WTC11 (cell line): Measurements from ENCODE around the gene ACACA. TPM values are rescaled to one million over a fixed set of nuclear protein-coding genes. Genes with fewer than 3 reads are reported as not detected.
A peak's percentile ranks its signal among the peaks of the same experiment; 100 is the strongest.
"Not testable (repeated sequence)": the region's sequence is repeated elsewhere in the genome, so short reads cannot be mapped to it uniquely, and the experiment has no call there.

ENCODE experiments used
- ATAC-seq: fragments of 200-7000 bp; cut with Tn5 transposase; 2 replicates; pipeline ENCODE4 v1.10.0; 2021; ENCODE audit warnings: mild to moderate bottlenecking, moderate library complexity
- CTCF ChIA-PET: fragments of 300-600 bp; sonication (Branson Sonifier 250); formaldehyde crosslinking; loops from one replicate; lab custom pipeline; 2021; ENCODE audit warnings: antibody characterized with exemption; lab: Charles Lee
- POLR2A ChIA-PET: fragments of 350-600 bp; sonication (Branson Sonifier 250); formaldehyde crosslinking; loops from one replicate; lab custom pipeline; 2021; ENCODE audit warnings: antibody characterized with exemption; lab: Charles Lee
- DNase-seq: peaks from one replicate; pipeline ENCODE4 v3.0.0; 2021; ENCODE audit warnings: low spot score
- H3K27ac Mint-ChIP-seq: 2 replicates; pipeline ENCODE4 v1.8.0; 2021; ENCODE audit warnings: mixed read lengths
- H3K27me3 Mint-ChIP-seq: 2 replicates; pipeline ENCODE4 v1.8.0; 2021; ENCODE audit warnings: low read depth, mild to moderate bottlenecking, moderate library complexity, mixed read lengths
- H3K36me3 Mint-ChIP-seq: 2 replicates; pipeline ENCODE4 v1.8.0; 2021; ENCODE audit warnings: mixed read lengths
- H3K4me1 Mint-ChIP-seq: 2 replicates; pipeline ENCODE4 v1.8.0; 2022; ENCODE audit warnings: mixed read lengths
- H3K4me3 Mint-ChIP-seq: 2 replicates; pipeline ENCODE4 v1.8.0; 2021; ENCODE audit warnings: mild to moderate bottlenecking, moderate library complexity, mixed read lengths
- H3K9me3 Mint-ChIP-seq: 2 replicates; pipeline ENCODE4 v1.8.0; 2021; ENCODE audit warnings: mixed read lengths
- ELF4 ChIP-seq: sonication (generic); formaldehyde crosslinking; IDR thresholded peaks from 2 replicates; pipeline ENCODE4 v1.8.1; 2022; ENCODE audit warnings: low read depth, mild to moderate bottlenecking, moderate library complexity, missing genetic modification reagents
- EMX1 ChIP-seq: fragments of 250-450 bp; sonication (Bioruptor Pico); IDR thresholded peaks from 2 replicates; pipeline ENCODE4 v1.8.0; 2021; ENCODE audit warnings: mild to moderate bottlenecking
- GABPB1 ChIP-seq: sonication (generic); formaldehyde crosslinking; IDR thresholded peaks from 2 replicates; pipeline ENCODE4 v1.8.1; 2023; ENCODE audit warnings: mild to moderate bottlenecking, missing genetic modification reagents
- IRF2 ChIP-seq: sonication (generic); formaldehyde crosslinking; IDR thresholded peaks from 2 replicates; pipeline ENCODE4 v1.8.0; 2022; ENCODE audit warnings: low read depth, missing genetic modification reagents, borderline replicate concordance
- JAZF1 ChIP-seq: fragments of 250-450 bp; sonication (Bioruptor Pico); IDR thresholded peaks from 2 replicates; pipeline ENCODE4 v1.9.0; 2021; ENCODE audit warnings: moderate library complexity, mild to moderate bottlenecking, inconsistent platforms
- MXD4 ChIP-seq: fragments of 250-450 bp; sonication (Bioruptor Pico); IDR thresholded peaks from 2 replicates; pipeline ENCODE4 v1.8.0; 2021; ENCODE audit warnings: mild to moderate bottlenecking, moderate library complexity, borderline replicate concordance
- MYBL2 ChIP-seq: sonication (generic); formaldehyde crosslinking; IDR thresholded peaks from 2 replicates; pipeline ENCODE4 v1.8.1; 2023; ENCODE audit warnings: mild to moderate bottlenecking, moderate library complexity, missing genetic modification reagents
- NR3C1 ChIP-seq: sonication (generic); formaldehyde crosslinking; conservative IDR thresholded peaks from 2 replicates; pipeline ENCODE4 v1.8.1; 2023; ENCODE audit warnings: low read depth, mild to moderate bottlenecking, missing genetic modification reagents
- RELA ChIP-seq: sonication (generic); formaldehyde crosslinking; IDR thresholded peaks from 2 replicates; pipeline ENCODE4 v1.8.1; 2022; ENCODE audit warnings: missing genetic modification reagents, mild to moderate bottlenecking, borderline replicate concordance
- SMAD3 ChIP-seq: sonication (generic); formaldehyde crosslinking; IDR thresholded peaks from 2 replicates; pipeline ENCODE4 v1.8.0; 2022; ENCODE audit warnings: missing genetic modification reagents, mild to moderate bottlenecking, borderline replicate concordance
- SOX15 ChIP-seq: fragments of 250-450 bp; sonication (Bioruptor Pico); IDR thresholded peaks from 2 replicates; pipeline ENCODE4 v1.9.0; 2021; ENCODE audit warnings: mild to moderate bottlenecking
- ZBTB21 ChIP-seq: sonication (generic); formaldehyde crosslinking; IDR thresholded peaks from 2 replicates; pipeline ENCODE4 v1.8.1; 2023; ENCODE audit warnings: mild to moderate bottlenecking, missing genetic modification reagents, borderline replicate concordance
- ZNF121 ChIP-seq: sonication (generic); formaldehyde crosslinking; IDR thresholded peaks from 2 replicates; pipeline ENCODE4 v1.8.0; 2023; ENCODE audit warnings: missing genetic modification reagents
- ZNF219 ChIP-seq: sonication (generic); formaldehyde crosslinking; IDR thresholded peaks from 2 replicates; pipeline ENCODE4 v1.8.0; 2023; ENCODE audit warnings: missing genetic modification reagents, mild to moderate bottlenecking, borderline replicate concordance
- ZNF263 ChIP-seq: sonication (generic); formaldehyde crosslinking; IDR thresholded peaks from 2 replicates; pipeline ENCODE4 v1.8.1; 2022; ENCODE audit warnings: low read depth, mild to moderate bottlenecking, moderate library complexity, missing genetic modification reagents
- ZNF281 ChIP-seq: sonication (generic); formaldehyde crosslinking; IDR thresholded peaks from 2 replicates; pipeline ENCODE4 v1.8.0; 2023; ENCODE audit warnings: mild to moderate bottlenecking, missing genetic modification reagents
- ZNF317 ChIP-seq: sonication (generic); formaldehyde crosslinking; IDR thresholded peaks from 2 replicates; pipeline ENCODE4 v1.8.1; 2023; ENCODE audit warnings: low read depth, mild to moderate bottlenecking, moderate library complexity, missing genetic modification reagents, borderline replicate concordance
- total RNA-seq: library from RNA; stranded (reverse); gene quantifications from 3 replicates; pipeline ENCODE4 v1.2.3, GENCODE V29; 2021
- TF ChIP-seq, protein P1 (sequence below): sonication (generic); formaldehyde crosslinking; IDR thresholded peaks from 2 replicates; pipeline ENCODE4 v1.8.1; 2023; ENCODE audit warnings: mild to moderate bottlenecking, moderate library complexity, missing genetic modification reagents
- TF ChIP-seq, protein P2 (sequence below): sonication (generic); formaldehyde crosslinking; conservative IDR thresholded peaks from 2 replicates; pipeline ENCODE4 v1.8.1; 2022; ENCODE audit warnings: mild to moderate bottlenecking, missing genetic modification reagents
- TF ChIP-seq, protein P3 (sequence below): sonication (generic); formaldehyde crosslinking; IDR thresholded peaks from 2 replicates; pipeline ENCODE4 v1.8.1; 2023; ENCODE audit warnings: mild to moderate bottlenecking, missing genetic modification reagents, moderate library complexity
- TF ChIP-seq, protein P4 (sequence below): sonication (generic); formaldehyde crosslinking; IDR thresholded peaks from 2 replicates; pipeline ENCODE4 v1.8.1; 2022; ENCODE audit warnings: mild to moderate bottlenecking, moderate library complexity, missing genetic modification reagents

The ACACA gene
- total RNA-seq, 1 experiment from 2014 or later: 167 TPM

GRCh38 chr17:37079735-37080134 is 326.9 kb downstream of the ACACA start:
- ChIA-PET CTCF (no interaction called here), POLR2A (no interaction called here)
- no peak for ATAC-seq
- peaks cover 30% of the 10 kb centered on the region for H3K4me1 Mint-ChIP-seq
- peaks cover 15% of the 10 kb centered on the region for H3K9me3 Mint-ChIP-seq
- no peaks in the 10 kb centered on the region for H3K27me3 Mint-ChIP-seq
- H3K36me3 Mint-ChIP-seq: peaks cover 19% of the 10 kb centered on the region
- H3K4me3 Mint-ChIP-seq: no peak overlapping the region
- TF ChIP-seq GABPB1: peak; percentile 66
- TF ChIP-seq, protein P1, sequence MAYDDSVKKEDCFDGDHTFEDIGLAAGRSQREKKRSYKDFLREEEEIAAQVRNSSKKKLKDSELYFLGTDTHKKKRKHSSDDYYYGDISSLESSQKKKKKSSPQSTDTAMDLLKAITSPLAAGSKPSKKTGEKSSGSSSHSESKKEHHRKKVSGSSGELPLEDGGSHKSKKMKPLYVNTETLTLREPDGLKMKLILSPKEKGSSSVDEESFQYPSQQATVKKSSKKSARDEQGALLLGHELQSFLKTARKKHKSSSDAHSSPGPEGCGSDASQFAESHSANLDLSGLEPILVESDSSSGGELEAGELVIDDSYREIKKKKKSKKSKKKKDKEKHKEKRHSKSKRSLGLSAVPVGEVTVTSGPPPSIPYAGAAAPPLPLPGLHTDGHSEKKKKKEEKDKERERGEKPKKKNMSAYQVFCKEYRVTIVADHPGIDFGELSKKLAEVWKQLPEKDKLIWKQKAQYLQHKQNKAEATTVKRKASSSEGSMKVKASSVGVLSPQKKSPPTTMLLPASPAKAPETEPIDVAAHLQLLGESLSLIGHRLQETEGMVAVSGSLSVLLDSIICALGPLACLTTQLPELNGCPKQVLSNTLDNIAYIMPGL (CRISPR knock-in tag): no peak
- no peak for DNase-seq
- no peak overlapping the region for H3K27ac Mint-ChIP-seq

DNA sequence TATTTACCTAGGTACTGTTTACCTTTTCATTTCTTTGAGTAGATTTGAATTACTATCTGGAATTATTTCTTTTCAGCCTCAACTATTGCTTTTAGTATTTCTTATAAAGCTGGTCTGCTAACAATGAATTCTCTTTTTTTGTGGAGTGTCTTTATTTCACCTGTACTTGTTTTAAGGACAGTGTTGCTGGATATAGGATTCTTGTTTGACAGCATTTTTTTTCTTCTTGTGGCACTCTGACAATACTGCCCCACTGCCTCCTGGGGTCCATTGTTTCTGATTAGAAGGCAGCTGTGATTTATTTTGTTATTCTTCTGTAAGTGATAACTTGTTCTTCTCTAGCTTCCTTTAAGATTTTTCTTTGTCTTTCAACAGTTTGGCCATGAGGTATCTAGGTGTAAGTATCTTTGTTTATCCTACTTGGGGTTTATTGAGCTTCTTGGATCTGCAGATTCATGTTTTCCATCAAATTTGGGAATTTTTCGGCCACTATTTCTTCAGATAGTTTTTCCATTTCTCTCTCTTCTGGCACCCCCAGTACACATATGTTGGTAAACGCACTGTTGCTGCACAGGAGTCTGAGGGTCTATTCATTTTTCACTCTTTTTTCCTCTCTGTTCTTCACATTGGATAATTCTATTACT is 327.4 kb downstream of the ACACA start:
- no peak for ATAC-seq
- Mint-ChIP-seq H3K27ac (no peak overlapping the region), H3K9me3 (peaks cover 15% of the 10 kb centered on the region), H3K36me3 (peaks cover 16% of the 10 kb centered on the region), H3K4me1 (peaks cover 25% of the 10 kb centered on the region), H3K4me3 (no peak overlapping the region), H3K27me3 (no peaks in the 10 kb centered on the region)
- no peak for DNase-seq
- ChIA-PET CTCF (no interaction called here), POLR2A (no interaction called here)
- TF ChIP-seq IRF2 (CRISPR knock-in tag) (no peak), NR3C1 (no peak), MYBL2 (CRISPR knock-in tag) (no peak), ZNF219 (CRISPR knock-in tag) (no peak), EMX1 (CRISPR knock-in tag) (no peak), GABPB1 (no peak), SMAD3 (CRISPR knock-in tag) (no peak), ZNF317 (CRISPR knock-in tag) (no peak), MXD4 (CRISPR knock-in tag) (no peak)
- TF ChIP-seq, protein P2, sequence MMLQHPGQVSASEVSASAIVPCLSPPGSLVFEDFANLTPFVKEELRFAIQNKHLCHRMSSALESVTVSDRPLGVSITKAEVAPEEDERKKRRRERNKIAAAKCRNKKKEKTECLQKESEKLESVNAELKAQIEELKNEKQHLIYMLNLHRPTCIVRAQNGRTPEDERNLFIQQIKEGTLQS: no peak
- TF ChIP-seq, protein P3, sequence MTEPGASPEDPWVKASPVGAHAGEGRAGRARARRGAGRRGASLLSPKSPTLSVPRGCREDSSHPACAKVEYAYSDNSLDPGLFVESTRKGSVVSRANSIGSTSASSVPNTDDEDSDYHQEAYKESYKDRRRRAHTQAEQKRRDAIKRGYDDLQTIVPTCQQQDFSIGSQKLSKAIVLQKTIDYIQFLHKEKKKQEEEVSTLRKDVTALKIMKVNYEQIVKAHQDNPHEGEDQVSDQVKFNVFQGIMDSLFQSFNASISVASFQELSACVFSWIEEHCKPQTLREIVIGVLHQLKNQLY: no peak

- ATAC-seq, H3K36me3 Mint-ChIP-seq, H3K27me3 Mint-ChIP-seq, DNase-seq, H3K9me3 Mint-ChIP-seq, H3K4me1 Mint-ChIP-seq, H3K27ac Mint-ChIP-seq, POLR2A ChIA-PET, H3K4me3 Mint-ChIP-seq: not testable (repeated sequence)
- CTCF ChIA-PET: interaction anchor here (1.1 kb wide), 2 partner anchors 26 to 100 kb away, joined by 4 to 6 read pairs; no protein-coding TSS in a partner anchor
These were observed 333.2 kb downstream of the ACACA start for GRCh38 chr17:37073464-37073863.

DNA sequence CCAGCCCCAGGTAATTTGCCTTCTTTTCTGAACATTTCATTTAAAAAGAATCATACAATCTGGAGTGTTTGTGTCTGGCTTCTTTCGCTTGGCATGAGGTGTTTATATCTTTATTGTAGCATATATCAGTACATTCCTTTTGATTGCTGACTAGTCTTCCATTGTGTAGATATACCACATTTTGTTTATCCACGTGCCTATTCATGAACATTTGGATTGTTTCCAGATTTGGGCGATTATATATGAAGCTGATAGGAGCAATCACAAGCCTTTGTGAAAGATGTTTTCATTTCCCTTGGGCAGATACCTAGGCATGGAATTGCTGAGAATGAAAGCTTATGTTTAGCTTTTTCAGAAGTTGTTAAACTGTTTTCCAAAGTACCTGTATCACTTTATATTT is 337.5 kb downstream of the ACACA start:
- POLR2A ChIA-PET: no interaction called here
- DNase-seq (no peak), ATAC-seq (no peak)
- Mint-ChIP-seq H3K9me3 (no peaks in the 10 kb centered on the region), H3K4me1 (peaks cover 50% of the 10 kb centered on the region), H3K27me3 (peaks cover 8% of the 10 kb centered on the region; the same call in 1 of the 2 replicates), H3K27ac (no peak overlapping the region; the same call in 1 of the 2 replicates), H3K36me3 (peaks cover 2% of the 10 kb centered on the region; the same call in 1 of the 2 replicates), H3K4me3 (no peak overlapping the region)
- CTCF ChIA-PET: interaction anchor here (0.5 to 1.0 kb wide), 2 partner anchors 12 kb away, joined by 3 to 6 read pairs; no protein-coding TSS in a partner anchor
- TF ChIP-seq ZNF219 (CRISPR knock-in tag): no peak
- TF ChIP-seq, protein P4, sequence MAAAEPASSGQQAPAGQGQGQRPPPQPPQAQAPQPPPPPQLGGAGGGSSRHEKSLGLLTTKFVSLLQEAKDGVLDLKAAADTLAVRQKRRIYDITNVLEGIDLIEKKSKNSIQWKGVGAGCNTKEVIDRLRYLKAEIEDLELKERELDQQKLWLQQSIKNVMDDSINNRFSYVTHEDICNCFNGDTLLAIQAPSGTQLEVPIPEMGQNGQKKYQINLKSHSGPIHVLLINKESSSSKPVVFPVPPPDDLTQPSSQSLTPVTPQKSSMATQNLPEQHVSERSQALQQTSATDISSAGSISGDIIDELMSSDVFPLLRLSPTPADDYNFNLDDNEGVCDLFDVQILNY (CRISPR knock-in tag): no peak
- no peak for TF ChIP-seq ZNF263 (CRISPR knock-in tag)
- no peak for TF ChIP-seq ZNF121 (CRISPR knock-in tag)
- no peak for TF ChIP-seq SMAD3 (CRISPR knock-in tag)
- no peak for TF ChIP-seq RELA (CRISPR knock-in tag)
- no peak for TF ChIP-seq ELF4
- no peak for TF ChIP-seq ZBTB21
- TF ChIP-seq MYBL2 (CRISPR knock-in tag): no peak
- no peak for TF ChIP-seq ZNF281 (CRISPR knock-in tag)
- TF ChIP-seq JAZF1: no peak
- no peak for TF ChIP-seq SOX15 (CRISPR knock-in tag)
